NCI-H1105 treated with DMSO at 0.1 percent for 48 hours (cell line): Measurements from ENCODE around the gene THBS2.
"Not testable (repeated sequence)": the region's sequence is repeated elsewhere in the genome, so short reads cannot be mapped to it uniquely, and the experiment has no call there.

ENCODE experiments used
- DNase-seq: peaks from one replicate; lab custom pipeline; 2025; lab: John Stamatoyannopoulos, UW

Gene THBS2

GRCh38 chr6:169184419-169184818, 69.2 kb downstream of the THBS2 start:
- no peak for DNase-seq

- no peak for DNase-seq
These were observed 70.4 kb downstream of the THBS2 start for GRCh38 chr6:169183233-169183632.

GRCh38 chr6:169179831-169180230, 73.8 kb downstream of the THBS2 start:
- DNase-seq = not testable (repeated sequence)

GRCh38 chr6:169177516-169178166, 76.0 kb downstream of the THBS2 start:
- no peak for DNase-seq

- no peak for DNase-seq
These were observed 77.2 kb downstream of the THBS2 start for GRCh38 chr6:169176361-169176991.

GRCh38 chr6:169175360-169175887, 78.2 kb downstream of the THBS2 start:
- DNase-seq = no peak

GRCh38 chr6:169174516-169175359, 78.9 kb downstream of the THBS2 start:
- no peak for DNase-seq

- DNase-seq = no peak
These were observed 79.9 kb downstream of the THBS2 start for GRCh38 chr6:169173532-169174268.

- DNase-seq = no peak
These were observed 80.7 kb downstream of the THBS2 start for GRCh38 chr6:169172946-169173345.

- no peak for DNase-seq
These were observed 81.2 kb downstream of the THBS2 start for GRCh38 chr6:169172456-169172855.

- no peak for DNase-seq
These were observed 81.7 kb downstream of the THBS2 start for GRCh38 chr6:169171951-169172350.

GRCh38 chr6:169171016-169171415, 82.6 kb downstream of the THBS2 start:
- no peak for DNase-seq

GRCh38 chr6:169170583-169170955, 83.1 kb downstream of the THBS2 start:
- DNase-seq = no peak

- no peak for DNase-seq
These were observed 83.6 kb downstream of the THBS2 start for GRCh38 chr6:169169941-169170582.

- DNase-seq = no peak
These were observed 84.3 kb downstream of the THBS2 start for GRCh38 chr6:169169375-169169774.

- no peak for DNase-seq
These were observed 84.9 kb downstream of the THBS2 start for GRCh38 chr6:169168706-169169105.

- no peak for DNase-seq
These were observed 85.4 kb downstream of the THBS2 start for GRCh38 chr6:169168302-169168630.

- no peak for DNase-seq
These were observed 85.9 kb downstream of the THBS2 start for GRCh38 chr6:169167581-169168301.

- no peak for DNase-seq
These were observed 86.6 kb downstream of the THBS2 start for GRCh38 chr6:169166896-169167580.
